ENCODE results near the gene SNAP25. TPM values are rescaled to one million over a fixed set of nuclear protein-coding genes. Genes with fewer than 3 reads are reported as not detected.

SNAP25 gene
- total RNA-seq, 4 donors from 2014 or later = 5.3 to 28.3 (median 22.9) TPM

DNA sequence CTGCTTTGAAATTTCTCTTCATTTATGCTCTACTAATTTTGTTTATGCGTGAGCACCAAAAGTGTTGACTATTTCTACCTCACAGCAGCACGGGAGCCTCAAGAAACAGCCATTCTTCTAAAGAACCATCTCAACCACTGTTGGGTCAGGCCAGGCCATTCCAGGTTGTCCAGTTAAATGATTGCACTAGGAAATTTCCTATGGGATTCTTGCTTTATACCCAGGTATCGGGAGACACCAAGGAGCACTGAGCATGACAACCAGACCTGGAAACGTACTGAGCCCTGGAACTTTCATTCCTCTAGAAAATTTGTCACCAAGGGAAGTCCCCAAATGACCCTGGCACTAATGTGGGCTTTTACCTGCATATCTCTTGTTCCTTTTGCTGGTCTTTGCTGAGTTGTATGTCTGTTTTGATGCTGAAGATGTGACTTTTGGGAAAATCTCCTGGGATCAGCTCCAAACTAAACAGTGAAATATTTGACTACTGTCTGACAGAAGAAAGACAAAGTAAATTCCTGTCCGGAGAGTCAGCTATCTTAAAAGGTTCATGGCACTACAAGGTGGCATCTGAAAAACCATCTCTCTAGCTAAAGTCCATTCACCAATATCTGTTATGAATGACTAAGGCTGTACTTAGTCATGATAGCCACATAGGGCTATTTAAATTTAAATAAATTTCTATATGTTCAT is 70.5 kb downstream of the SNAP25 start:
- H3K4me1 ChIP-seq = no peaks in the 10 kb centered on the region
- no peaks in the 10 kb centered on the region for H3K27me3 ChIP-seq
- no peak overlapping the region for H3K4me3 ChIP-seq
- no peaks in the 10 kb centered on the region for H3K36me3 ChIP-seq
- DNase-seq = no peak
- H3K9me3 ChIP-seq = no peaks in the 10 kb centered on the region
- no peak for TF ChIP-seq POLR2A (IDR thresholded peaks at IDR 0.05)
- TF ChIP-seq, protein P1, sequence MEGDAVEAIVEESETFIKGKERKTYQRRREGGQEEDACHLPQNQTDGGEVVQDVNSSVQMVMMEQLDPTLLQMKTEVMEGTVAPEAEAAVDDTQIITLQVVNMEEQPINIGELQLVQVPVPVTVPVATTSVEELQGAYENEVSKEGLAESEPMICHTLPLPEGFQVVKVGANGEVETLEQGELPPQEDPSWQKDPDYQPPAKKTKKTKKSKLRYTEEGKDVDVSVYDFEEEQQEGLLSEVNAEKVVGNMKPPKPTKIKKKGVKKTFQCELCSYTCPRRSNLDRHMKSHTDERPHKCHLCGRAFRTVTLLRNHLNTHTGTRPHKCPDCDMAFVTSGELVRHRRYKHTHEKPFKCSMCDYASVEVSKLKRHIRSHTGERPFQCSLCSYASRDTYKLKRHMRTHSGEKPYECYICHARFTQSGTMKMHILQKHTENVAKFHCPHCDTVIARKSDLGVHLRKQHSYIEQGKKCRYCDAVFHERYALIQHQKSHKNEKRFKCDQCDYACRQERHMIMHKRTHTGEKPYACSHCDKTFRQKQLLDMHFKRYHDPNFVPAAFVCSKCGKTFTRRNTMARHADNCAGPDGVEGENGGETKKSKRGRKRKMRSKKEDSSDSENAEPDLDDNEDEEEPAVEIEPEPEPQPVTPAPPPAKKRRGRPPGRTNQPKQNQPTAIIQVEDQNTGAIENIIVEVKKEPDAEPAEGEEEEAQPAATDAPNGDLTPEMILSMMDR (IDR thresholded peaks at IDR 0.05) = no peak
- H3K27ac ChIP-seq = no peak overlapping the region
- intact Hi-C loops (cut with DNase I; ENCODE audit: low total_unique reads) = no loop called here

DNA sequence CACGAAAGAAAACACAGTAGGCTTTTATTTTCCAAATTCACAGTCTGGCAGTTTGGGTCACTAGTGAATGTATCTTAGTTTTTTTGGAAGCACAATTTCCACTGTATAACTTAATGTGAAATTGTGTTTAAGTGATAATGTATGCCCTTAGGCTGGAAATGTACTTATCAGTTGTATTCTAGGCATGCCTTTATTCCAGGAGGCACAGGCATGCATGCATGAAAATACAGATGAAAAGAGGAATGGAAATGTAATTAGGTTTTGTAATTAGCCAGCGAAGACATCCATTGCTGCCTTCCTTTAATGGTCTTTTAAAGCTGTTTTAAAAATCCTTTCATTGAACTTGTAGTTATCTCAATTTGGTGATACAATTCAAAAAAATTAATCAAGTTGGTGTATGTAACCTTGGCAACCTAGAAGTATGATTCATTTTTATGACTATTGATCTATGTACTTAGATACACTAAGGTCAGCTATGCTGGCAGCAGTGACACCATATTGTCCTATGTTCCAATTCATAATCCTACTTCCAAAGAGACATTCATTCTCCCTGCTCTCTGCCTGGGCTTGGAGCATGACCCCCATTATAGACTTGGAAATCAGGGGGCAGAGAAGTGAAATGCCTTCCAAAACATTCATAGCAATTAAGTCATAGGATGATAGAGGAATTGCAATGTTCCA is 73.1 kb downstream of the SNAP25 start:
- no peaks in the 10 kb centered on the region for H3K9me3 ChIP-seq
- no peaks in the 10 kb centered on the region for H3K27me3 ChIP-seq
- no peaks in the 10 kb centered on the region for H3K36me3 ChIP-seq
- no peak for TF ChIP-seq POLR2A (IDR thresholded peaks at IDR 0.05)
- TF ChIP-seq, protein P1 (IDR thresholded peaks at IDR 0.05) = no peak
- no peak overlapping the region for H3K4me3 ChIP-seq
- H3K27ac ChIP-seq = no peak overlapping the region
- no peak for DNase-seq
- no peaks in the 10 kb centered on the region for H3K4me1 ChIP-seq
- intact Hi-C loops (cut with DNase I; ENCODE audit: low total_unique reads) = no loop called here

GRCh38 chr20:10297223-10297622 is 78.6 kb downstream of the SNAP25 start:
- Histone ChIP-seq H3K27ac (no peak overlapping the region), H3K36me3 (no peaks in the 10 kb centered on the region)
- intact Hi-C loops (cut with DNase I; ENCODE audit: low total_unique reads) = no loop called here

GRCh38 chr20:10297684-10298240 is 79.1 kb downstream of the SNAP25 start:
- Histone ChIP-seq H3K4me3 (no peak overlapping the region), H3K27ac (no peak overlapping the region), H3K4me1 (no peaks in the 10 kb centered on the region), H3K27me3 (no peaks in the 10 kb centered on the region), H3K36me3 (no peaks in the 10 kb centered on the region), H3K9me3 (no peaks in the 10 kb centered on the region)
- no peak for DNase-seq
- no peak for TF ChIP-seq POLR2A (IDR thresholded peaks at IDR 0.05)
- TF ChIP-seq, protein P1 (IDR thresholded peaks at IDR 0.05) = no peak
- intact Hi-C loops (cut with DNase I; ENCODE audit: low total_unique reads) = no loop called here

More at GRCh38 chr20:10297223-10297622, 78.6 kb downstream of the SNAP25 start:
- Histone ChIP-seq H3K27me3 (no peaks in the 10 kb centered on the region), H3K9me3 (no peaks in the 10 kb centered on the region), H3K4me1 (no peaks in the 10 kb centered on the region), H3K4me3 (no peak overlapping the region)
- TF ChIP-seq, protein P1 (IDR thresholded peaks at IDR 0.05) = no peak
- no peak for TF ChIP-seq POLR2A (IDR thresholded peaks at IDR 0.05)
- no peak for DNase-seq
